Astrocyte (in vitro differentiated cells and primary cell): ENCODE data around the gene DOCK1. TPM values are rescaled to one million over a fixed set of nuclear protein-coding genes. Genes with fewer than 3 reads are reported as not detected.

ENCODE experiments used
- DNase-seq: peaks from one replicate; pipeline ENCODE4 v3.0.0-alpha.2; 2010; ENCODE audit warnings: low read depth
- FAIRE-seq: peaks from 2 replicates; lab custom pipeline; 2011; peaks lifted over from hg19 to GRCh38; lab: Jason Lieb, UNC
- H2AFZ ChIP-seq: 2 replicates; pipeline ENCODE4 v1.6.0; 2012; ENCODE audit warnings: low read depth, low read length, inconsistent platforms
- H3K27ac ChIP-seq: 2 replicates; pipeline ENCODE4 v1.5.1; 2011; ENCODE audit warnings: low read depth, low read length, inconsistent platforms
- H3K27me3 ChIP-seq: 2 replicates; pipeline ENCODE4 v1.6.0; 2011; ENCODE audit warnings: low read length, inconsistent platforms; ENCODE audit not compliant: insufficient read depth
- H3K36me3 ChIP-seq: 2 replicates; pipeline ENCODE4 v1.5.1; 2011; ENCODE audit warnings: low read length, inconsistent platforms; ENCODE audit not compliant: insufficient read depth
- H3K4me1 ChIP-seq: 2 replicates; pipeline ENCODE4 v1.5.1; 2011; ENCODE audit warnings: low read length, inconsistent platforms; ENCODE audit not compliant: insufficient read depth
- H3K4me2 ChIP-seq: 2 replicates; pipeline ENCODE4 v1.6.0; 2012; ENCODE audit warnings: low read length, inconsistent platforms
- H3K4me3 ChIP-seq: 2 replicates; pipeline ENCODE4 v1.5.1; 2011; ENCODE audit warnings: low read depth, mild to moderate bottlenecking, low read length, inconsistent platforms; ENCODE audit not compliant: insufficient read depth
- H3K79me2 ChIP-seq: 2 replicates; pipeline ENCODE4 v1.6.0; 2012; ENCODE audit warnings: mild to moderate bottlenecking, low read length, inconsistent platforms; ENCODE audit not compliant: insufficient read depth
- H3K9ac ChIP-seq: 2 replicates; pipeline ENCODE4 v1.6.0; 2012; ENCODE audit warnings: mild to moderate bottlenecking, low read length, inconsistent platforms
- H3K9me3 ChIP-seq: 2 replicates; pipeline ENCODE4 v1.5.1; 2012; ENCODE audit warnings: low read depth, mild to moderate bottlenecking, low read length, inconsistent platforms; ENCODE audit not compliant: insufficient read depth
- H4K20me1 ChIP-seq: 2 replicates; pipeline ENCODE4 v1.6.0; 2012; ENCODE audit warnings: low read length, inconsistent platforms; ENCODE audit not compliant: insufficient read depth
- H3K27ac Mint-ChIP-seq: one replicate; pipeline ENCODE4 v1.8.0; 2021; ENCODE audit warnings: mild to moderate bottlenecking, mixed read lengths; ENCODE audit not compliant: unreplicated experiment
- H3K27me3 Mint-ChIP-seq: one replicate; pipeline ENCODE4 v1.8.0; 2021; ENCODE audit warnings: low read depth, mixed read lengths; ENCODE audit not compliant: unreplicated experiment
- H3K36me3 Mint-ChIP-seq: one replicate; pipeline ENCODE4 v1.8.0; 2021; ENCODE audit warnings: low read depth, mixed read lengths; ENCODE audit not compliant: unreplicated experiment
- H3K4me1 Mint-ChIP-seq: one replicate; pipeline ENCODE4 v1.8.0; 2021; ENCODE audit warnings: low read depth, mixed read lengths; ENCODE audit not compliant: unreplicated experiment
- H3K4me3 Mint-ChIP-seq: one replicate; pipeline ENCODE4 v1.8.0; 2021; ENCODE audit warnings: mild to moderate bottlenecking, moderate library complexity, mixed read lengths; ENCODE audit not compliant: unreplicated experiment
- H3K9me3 Mint-ChIP-seq: one replicate; pipeline ENCODE4 v1.8.0; 2021; ENCODE audit warnings: mild to moderate bottlenecking, mixed read lengths; ENCODE audit not compliant: unreplicated experiment
- EZH2 ChIP-seq: IDR thresholded peaks from 2 replicates; pipeline ENCODE4 v1.6.1; 2012; ENCODE audit warnings: mild to moderate bottlenecking, low read length, inconsistent platforms; ENCODE audit not compliant: insufficient read depth
- total RNA-seq: library from RNA; stranded (reverse); gene quantifications from 2 replicates; pipeline ENCODE4 v1.2.1, GENCODE V29; 2021
- TF ChIP-seq, protein P1 (sequence below): IDR thresholded peaks from 2 replicates; pipeline ENCODE4 v1.5.1; 2011; ENCODE audit warnings: low read depth, mild to moderate bottlenecking, inconsistent platforms, low read length, moderate library complexity; ENCODE audit not compliant: insufficient read depth

DOCK1 gene
- total RNA-seq, 1 donor from 2014 or later = 42.5 TPM

DNA sequence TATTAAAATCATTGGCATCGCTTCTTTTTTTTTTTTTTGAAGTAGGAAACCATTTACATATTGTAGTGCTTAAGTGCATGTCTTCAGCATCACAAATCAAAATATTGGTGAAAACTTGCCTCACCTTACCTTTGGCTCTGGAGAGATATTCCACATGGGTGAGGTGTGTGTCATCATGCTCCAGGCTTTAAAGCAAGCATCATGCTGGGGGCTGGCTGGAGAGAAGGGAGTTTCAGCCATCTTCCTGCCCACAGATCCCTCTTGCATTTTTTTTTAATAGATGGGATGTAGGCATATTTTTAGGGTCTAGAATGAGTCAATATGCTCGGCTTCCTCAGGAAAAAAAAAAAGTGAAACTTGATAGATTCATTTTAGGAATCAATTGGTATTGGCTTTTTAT is 293.5 kb downstream of the DOCK1 start:
- Histone ChIP-seq H3K9me3 (no peaks in the 10 kb centered on the region), H4K20me1 (peaks cover 53% of the 10 kb centered on the region), H3K36me3 (no peaks in the 10 kb centered on the region), H3K27ac (no peak overlapping the region), H2AFZ (no peak overlapping the region), H3K4me2 (no peak overlapping the region), H3K27me3 (no peaks in the 10 kb centered on the region), H3K4me1 (peaks cover 16% of the 10 kb centered on the region), H3K79me2 (no peaks in the 10 kb centered on the region), H3K9ac (no peak overlapping the region), H3K4me3 (no peak overlapping the region)
- FAIRE-seq = no peak
- peaks cover 5% of the 10 kb centered on the region for H3K36me3 Mint-ChIP-seq
- H3K27me3 Mint-ChIP-seq = peaks cover 17% of the 10 kb centered on the region
- H3K27ac Mint-ChIP-seq = no peak overlapping the region
- H3K9me3 Mint-ChIP-seq = no peaks in the 10 kb centered on the region
- no peak for TF ChIP-seq EZH2
- DNase-seq = no peak
- peaks cover 17% of the 10 kb centered on the region for H3K4me1 Mint-ChIP-seq
- no peak overlapping the region for H3K4me3 Mint-ChIP-seq

GRCh38 chr10:127200646-127201045 is 295.4 kb downstream of the DOCK1 start:
- TF ChIP-seq EZH2 = no peak
- TF ChIP-seq, protein P1, sequence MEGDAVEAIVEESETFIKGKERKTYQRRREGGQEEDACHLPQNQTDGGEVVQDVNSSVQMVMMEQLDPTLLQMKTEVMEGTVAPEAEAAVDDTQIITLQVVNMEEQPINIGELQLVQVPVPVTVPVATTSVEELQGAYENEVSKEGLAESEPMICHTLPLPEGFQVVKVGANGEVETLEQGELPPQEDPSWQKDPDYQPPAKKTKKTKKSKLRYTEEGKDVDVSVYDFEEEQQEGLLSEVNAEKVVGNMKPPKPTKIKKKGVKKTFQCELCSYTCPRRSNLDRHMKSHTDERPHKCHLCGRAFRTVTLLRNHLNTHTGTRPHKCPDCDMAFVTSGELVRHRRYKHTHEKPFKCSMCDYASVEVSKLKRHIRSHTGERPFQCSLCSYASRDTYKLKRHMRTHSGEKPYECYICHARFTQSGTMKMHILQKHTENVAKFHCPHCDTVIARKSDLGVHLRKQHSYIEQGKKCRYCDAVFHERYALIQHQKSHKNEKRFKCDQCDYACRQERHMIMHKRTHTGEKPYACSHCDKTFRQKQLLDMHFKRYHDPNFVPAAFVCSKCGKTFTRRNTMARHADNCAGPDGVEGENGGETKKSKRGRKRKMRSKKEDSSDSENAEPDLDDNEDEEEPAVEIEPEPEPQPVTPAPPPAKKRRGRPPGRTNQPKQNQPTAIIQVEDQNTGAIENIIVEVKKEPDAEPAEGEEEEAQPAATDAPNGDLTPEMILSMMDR = no peak
- Histone ChIP-seq H3K9ac (no peak overlapping the region), H3K9me3 (no peaks in the 10 kb centered on the region), H3K4me2 (no peak overlapping the region), H3K4me3 (no peak overlapping the region), H3K27ac (no peak overlapping the region), H3K27me3 (no peaks in the 10 kb centered on the region), H2AFZ (no peak overlapping the region), H3K79me2 (no peaks in the 10 kb centered on the region), H3K4me1 (peaks cover 7% of the 10 kb centered on the region), H4K20me1 (peaks cover 34% of the 10 kb centered on the region), H3K36me3 (no peaks in the 10 kb centered on the region)
- Mint-ChIP-seq H3K4me1 (peaks cover 9% of the 10 kb centered on the region), H3K27me3 (peaks cover 17% of the 10 kb centered on the region), H3K27ac (no peak overlapping the region), H3K4me3 (no peak overlapping the region), H3K9me3 (no peaks in the 10 kb centered on the region), H3K36me3 (peaks cover 12% of the 10 kb centered on the region)
- DNase-seq (no peak), FAIRE-seq (no peak)

- Histone ChIP-seq H3K4me3 (no peak overlapping the region), H3K27ac (no peak overlapping the region), H3K36me3 (no peaks in the 10 kb centered on the region), H3K79me2 (no peaks in the 10 kb centered on the region), H3K4me1 (no peaks in the 10 kb centered on the region), H3K9me3 (no peaks in the 10 kb centered on the region), H4K20me1 (peaks cover 26% of the 10 kb centered on the region), H3K27me3 (no peaks in the 10 kb centered on the region), H3K4me2 (no peak overlapping the region), H2AFZ (no peak overlapping the region), H3K9ac (no peak overlapping the region)
- no peak overlapping the region for H3K27ac Mint-ChIP-seq
- DNase-seq (no peak), FAIRE-seq (no peak)
- H3K27me3 Mint-ChIP-seq = peaks cover 6% of the 10 kb centered on the region
- no peak overlapping the region for H3K4me3 Mint-ChIP-seq
- no peak for TF ChIP-seq EZH2
- TF ChIP-seq, protein P1 = no peak
- peaks cover under 1% of the 10 kb centered on the region for H3K4me1 Mint-ChIP-seq
- no peaks in the 10 kb centered on the region for H3K9me3 Mint-ChIP-seq
- peaks cover 12% of the 10 kb centered on the region for H3K36me3 Mint-ChIP-seq
Measured at GRCh38 chr10:127203067-127203466, 297.8 kb downstream of the DOCK1 start.
